Right renal pelvis (tissue), 4 donors: ENCODE results near the gene CCDC136. TPM values are rescaled to one million over a fixed set of nuclear protein-coding genes. Genes with fewer than 3 reads are reported as not detected.
A peak's percentile ranks its signal among the peaks of the same experiment; 100 is the strongest.

Experiments used
- DNase-seq, 4 donors: peaks; one replicate each; pipeline ENCODE4 v3.0.0-alpha.2; 2013; ENCODE audit warnings: low read depth in 4 of 4, low spot score in 3 of 4, missing footprints in 1 of 4
- polyA plus RNA-seq, 4 donors: library from polyadenylated mRNA; unstranded; fragments of 120-200 nt; gene quantifications; one replicate each; pipeline ENCODE4 v1.2.1, GENCODE V29; 2013; ENCODE audit not compliant: insufficient read length in 4 of 4

The CCDC136 gene
- 10 to 100 TPM; 12.3 to 15.6 (median 13.2) TPM for polyA plus RNA-seq

- peak in 1 of 4 donors; percentile 28 for DNase-seq
Observed at GRCh38 chr7:128791121-128791971, at the start of gene CCDC136. TSS of gene CCDC136 (plus strand) at chr7:128791968. CDS start at chr7:128792412, 444 bp downstream.

DNA sequence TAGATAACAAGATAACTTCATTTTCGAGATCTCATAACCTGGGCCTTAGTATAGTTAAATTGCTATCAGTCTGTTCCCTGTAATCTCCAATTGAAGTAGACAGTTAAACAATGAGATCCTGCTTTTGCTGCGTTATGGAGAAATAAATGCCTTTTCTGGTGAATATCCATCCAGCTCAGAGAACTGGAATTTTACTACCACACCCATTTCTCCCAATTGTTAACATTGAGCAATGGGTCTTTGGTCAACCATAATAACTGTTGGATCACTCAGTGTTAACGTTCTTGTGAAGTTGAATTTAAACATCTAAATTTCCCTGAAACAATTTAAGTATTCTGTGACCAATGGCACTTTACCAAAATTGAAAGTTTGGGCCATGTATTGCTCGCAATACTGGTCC, 49.6 kb upstream of the CCDC136 start:
- no peak for DNase-seq

- no peak for DNase-seq
Observed at GRCh38 chr7:128743112-128743772, 48.5 kb upstream of the CCDC136 start.

DNA sequence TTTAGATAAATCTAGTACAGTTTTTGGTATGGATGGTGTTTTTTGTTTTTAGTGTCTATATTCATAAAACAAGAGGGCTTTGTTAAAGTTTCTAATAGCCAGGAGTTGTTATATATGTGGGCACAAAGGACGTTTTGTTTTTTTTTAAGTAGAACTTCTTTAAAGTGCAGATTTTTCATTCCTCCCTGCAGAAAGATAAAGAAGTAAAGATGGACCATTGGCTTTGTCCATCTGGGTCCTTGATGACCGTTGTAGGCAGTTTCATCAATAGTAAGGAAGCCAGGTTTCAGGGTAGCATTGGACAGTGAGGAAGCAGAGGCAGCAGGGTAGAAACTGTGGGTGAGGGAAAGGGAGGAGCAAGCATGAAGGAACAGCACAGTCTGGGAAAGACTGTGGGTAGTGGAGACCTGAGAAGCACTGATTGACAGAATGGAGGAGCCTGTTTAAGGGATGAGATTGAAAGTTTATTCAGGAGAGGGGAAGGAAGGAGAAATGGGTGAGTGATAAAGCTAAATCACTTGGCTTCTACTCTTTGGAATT, 47.3 kb upstream of the CCDC136 start:
- no peak for DNase-seq

- DNase-seq = no peak
Observed at GRCh38 chr7:128745706-128746105, 46.1 kb upstream of the CCDC136 start.

- no peak for DNase-seq
Observed at GRCh38 chr7:128747327-128748079, 44.3 kb upstream of the CCDC136 start.

GRCh38 chr7:128752251-128752650, 39.5 kb upstream of the CCDC136 start:
- no peak for DNase-seq

- no peak for DNase-seq
Observed at GRCh38 chr7:128755075-128755818, 36.5 kb upstream of the CCDC136 start.

- no peak for DNase-seq
Observed at GRCh38 chr7:128755819-128756476, 35.8 kb upstream of the CCDC136 start.

DNA sequence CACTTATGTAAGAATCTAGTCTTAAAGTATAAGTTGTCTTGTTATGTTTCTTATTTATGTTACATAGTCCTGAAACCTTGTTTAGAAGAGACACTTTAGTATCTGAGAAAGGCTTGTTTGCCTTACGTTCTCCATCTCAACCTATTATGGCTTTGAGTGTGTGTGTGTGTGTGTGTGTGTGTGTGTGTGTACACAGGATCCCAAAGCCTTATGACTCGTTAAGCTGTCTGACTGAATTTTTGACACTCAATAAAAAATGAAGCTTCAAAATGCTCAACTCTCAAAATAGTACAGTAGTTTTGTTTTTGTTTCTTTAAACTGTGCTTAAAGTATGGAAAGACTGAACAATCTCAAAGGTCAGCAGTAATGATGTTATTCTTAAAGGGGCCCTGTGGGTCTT, 34.6 kb upstream of the CCDC136 start:
- no peak for DNase-seq

DNA sequence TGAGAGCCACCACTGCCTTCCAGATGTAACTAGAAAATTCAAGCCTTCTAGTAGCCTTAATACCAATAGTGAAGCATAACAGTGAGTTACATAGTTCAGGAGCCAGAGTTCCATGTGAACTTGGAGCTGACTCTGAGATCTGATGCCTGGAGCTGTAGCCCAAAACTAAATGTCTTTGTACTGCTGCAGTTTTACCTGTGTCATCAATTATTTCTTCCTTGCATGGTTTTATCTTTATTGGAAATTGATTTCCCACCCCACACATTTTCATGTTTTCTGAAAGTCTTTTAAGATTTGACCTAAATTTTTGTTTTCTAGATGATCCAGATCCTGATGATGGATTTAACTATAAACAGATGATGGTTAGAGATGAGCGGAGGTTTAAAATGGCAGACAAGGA, 33.2 kb upstream of the CCDC136 start:
- no peak for DNase-seq

DNA sequence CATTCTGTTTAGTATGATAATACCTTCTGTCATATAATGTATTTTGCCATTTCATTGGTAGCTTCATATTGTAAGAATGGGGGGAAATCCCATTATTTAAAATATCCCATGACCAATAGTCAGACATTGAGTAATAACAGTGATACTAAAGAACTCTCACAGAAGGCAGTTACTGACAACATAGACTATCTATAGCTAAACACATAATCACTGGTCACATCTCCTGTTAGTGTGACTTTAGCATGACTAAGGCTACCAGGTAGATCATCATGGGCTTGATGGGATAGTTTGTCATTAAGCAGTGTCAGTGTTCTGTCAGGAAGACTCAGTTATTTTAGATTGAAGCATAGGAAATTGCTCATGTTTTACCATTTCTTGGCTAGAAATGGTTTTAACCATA, 32.5 kb upstream of the CCDC136 start:
- DNase-seq = no peak

GRCh38 chr7:128763541-128763940, 28.2 kb upstream of the CCDC136 start:
- DNase-seq = no peak

DNA sequence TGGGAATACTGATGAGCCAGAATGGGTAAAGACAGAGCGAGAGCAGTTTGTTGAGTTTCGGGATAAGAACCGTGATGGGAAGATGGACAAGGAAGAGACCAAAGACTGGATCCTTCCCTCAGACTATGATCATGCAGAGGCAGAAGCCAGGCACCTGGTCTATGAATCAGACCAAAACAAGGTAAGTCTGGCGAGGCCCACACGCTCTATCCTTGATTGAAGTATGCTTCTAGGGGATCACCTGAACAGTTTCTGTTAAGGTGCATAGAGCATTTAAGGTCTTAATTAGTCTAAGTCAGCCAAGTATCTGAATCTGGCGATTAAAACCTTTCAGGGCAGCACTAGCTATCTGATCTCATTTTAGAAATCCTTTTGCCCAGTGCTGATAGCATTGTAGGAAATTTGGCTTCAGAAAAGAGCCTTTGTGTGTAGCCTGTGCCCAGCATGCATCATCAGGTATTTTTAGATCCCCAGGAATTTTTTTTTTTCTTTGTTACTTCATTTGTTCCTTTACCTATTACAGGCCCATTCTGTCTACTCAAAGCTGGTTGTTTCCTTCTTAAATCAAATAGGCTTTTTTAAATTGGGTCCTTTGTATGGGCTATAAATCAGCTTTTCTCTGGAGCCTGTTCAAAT, 24.2 kb upstream of the CCDC136 start:
- no peak for DNase-seq

- no peak for DNase-seq
Observed at GRCh38 chr7:128770233-128770632, 21.5 kb upstream of the CCDC136 start.

- DNase-seq = no peak
Observed at GRCh38 chr7:128773604-128774003, 18.2 kb upstream of the CCDC136 start.

GRCh38 chr7:128774029-128774689, 17.6 kb upstream of the CCDC136 start:
- DNase-seq = no peak

- DNase-seq = no peak
Observed at GRCh38 chr7:128774921-128775320, 16.8 kb upstream of the CCDC136 start.
